Endodermal cell (in vitro differentiated cells): ENCODE results near the gene GSX2. TPM values are rescaled to one million over a fixed set of nuclear protein-coding genes. Genes with fewer than 3 reads are reported as not detected.

Source experiments
- DNase-seq: peaks from one replicate; pipeline ENCODE4 v3.0.0-alpha.2; 2017
- H3K27ac ChIP-seq: 2 replicates; pipeline ENCODE4 v1.5.1; 2013; ENCODE audit warnings: mild to moderate bottlenecking, low read depth, low read length, moderate library complexity
- H3K27me3 ChIP-seq: 2 replicates; pipeline ENCODE4 v1.6.1; 2013; ENCODE audit warnings: mild to moderate bottlenecking, low read length, moderate library complexity; ENCODE audit not compliant: insufficient read depth, control insufficient read depth, poor library complexity, severe bottlenecking
- H3K36me3 ChIP-seq: 2 replicates; pipeline ENCODE4 v1.7.0; 2013; ENCODE audit warnings: mild to moderate bottlenecking, low read length, moderate library complexity; ENCODE audit not compliant: control insufficient read depth, insufficient read depth
- H3K4me1 ChIP-seq: one replicate; pipeline ENCODE4 v1.7.0; 2013; ENCODE audit warnings: low read length; ENCODE audit not compliant: control insufficient read depth, insufficient read depth
- H3K4me3 ChIP-seq: 2 replicates; pipeline ENCODE4 v1.5.1; 2013; ENCODE audit warnings: mild to moderate bottlenecking, low read length, moderate library complexity
- H3K9ac ChIP-seq: 2 replicates; pipeline ENCODE4 v1.6.1; 2013; ENCODE audit warnings: mild to moderate bottlenecking, low read length, moderate library complexity; ENCODE audit not compliant: poor library complexity, severe bottlenecking; ENCODE audit errors: extremely low read depth
- H3K9me3 ChIP-seq: 2 replicates; pipeline ENCODE4 v1.6.1; 2013; ENCODE audit warnings: mild to moderate bottlenecking, low read length, moderate library complexity; ENCODE audit not compliant: control insufficient read depth
- H3K27ac Mint-ChIP-seq: 2 replicates; pipeline ENCODE4 v1.8.0; 2020; ENCODE audit warnings: mixed read lengths
- H3K27me3 Mint-ChIP-seq: 2 replicates; pipeline ENCODE4 v1.8.0; 2021; ENCODE audit warnings: mild to moderate bottlenecking, mixed read lengths; ENCODE audit not compliant: insufficient read depth
- H3K36me3 Mint-ChIP-seq: 2 replicates; pipeline ENCODE4 v1.8.0; 2020; ENCODE audit warnings: low read depth, mixed read lengths
- H3K4me1 Mint-ChIP-seq: 2 replicates; pipeline ENCODE4 v1.8.0; 2020; ENCODE audit warnings: mixed read lengths
- H3K4me3 Mint-ChIP-seq: 2 replicates; pipeline ENCODE4 v1.8.0; 2020; ENCODE audit warnings: mild to moderate bottlenecking, moderate library complexity, mixed read lengths
- H3K9me3 Mint-ChIP-seq: 2 replicates; pipeline ENCODE4 v1.8.0; 2020; ENCODE audit warnings: mild to moderate bottlenecking, mixed read lengths
- CTCF ChIP-seq: fragments of 200-600 bp; sonication (generic); conservative IDR thresholded peaks from 2 replicates; pipeline ENCODE4 v1.5.0; 2021; ENCODE audit warnings: antibody characterized with exemption, mild to moderate bottlenecking
- whole genome bisulfite sequencing, 2 experiments: methylation state at CpG; one replicate each; pipeline versions ENCODE4 v1.1.5 to v1.1.7; 2013; ENCODE audit warnings: missing lambda C conversion rate in 2 of 2, mixed read lengths in 1 of 2; ENCODE audit not compliant: insufficient coverage in 1 of 2, insufficient read length in 1 of 2; 5-methylcytosine and 5-hydroxymethylcytosine counted together
- total RNA-seq, 2 donors: library from RNA; stranded (reverse); fragmentation: NEBNext Ultra II Directional in 1 of 2; extraction: Animal tissue kit (Norgen Biotek cat#: 25700) in 1 of 2; gene quantifications; 2 replicates in 1 of 2; 3 replicates in 1 of 2; pipeline ENCODE4 v1.2.1, GENCODE V29; 2021

GSX2 gene
- total RNA-seq, 2 donors from 2014 or later = not detected

DNA sequence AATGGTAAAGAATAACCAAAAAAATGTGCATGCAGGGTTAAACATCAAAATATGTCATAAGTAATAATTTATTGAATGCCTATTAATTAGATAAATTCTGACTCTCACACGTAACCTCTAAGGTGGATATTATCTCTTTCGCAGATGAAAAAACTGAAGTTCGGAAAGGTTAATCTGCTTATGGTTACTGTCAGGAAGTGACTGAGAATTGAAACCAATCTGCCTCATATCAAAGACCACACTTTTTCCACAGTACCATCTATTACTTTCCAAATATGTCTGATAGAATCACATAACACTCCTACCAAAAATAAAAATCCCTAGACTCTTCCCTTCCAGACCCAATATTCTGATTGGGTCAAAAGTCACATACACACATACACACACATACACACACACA, 41.8 kb upstream of the GSX2 start:
- Histone ChIP-seq H3K27ac (no peak overlapping the region), H3K36me3 (no peaks in the 10 kb centered on the region), H3K9me3 (no peaks in the 10 kb centered on the region), H3K27me3 (no peaks in the 10 kb centered on the region), H3K9ac (no peak overlapping the region), H3K4me3 (no peak overlapping the region), H3K4me1 (peaks cover 3% of the 10 kb centered on the region)
- TF ChIP-seq CTCF = no peak
- no peaks in the 10 kb centered on the region for H3K36me3 Mint-ChIP-seq
- DNase-seq = no peak
- H3K27ac Mint-ChIP-seq = no peak overlapping the region
- H3K9me3 Mint-ChIP-seq = no peaks in the 10 kb centered on the region
- WGBS, 2 experiments = 98 to 100% methylated on average over 2 to 3 of the region's 3 CpGs
- H3K4me1 Mint-ChIP-seq = peaks cover 16% of the 10 kb centered on the region
- H3K27me3 Mint-ChIP-seq = no peaks in the 10 kb centered on the region
- H3K4me3 Mint-ChIP-seq = no peak overlapping the region

DNA sequence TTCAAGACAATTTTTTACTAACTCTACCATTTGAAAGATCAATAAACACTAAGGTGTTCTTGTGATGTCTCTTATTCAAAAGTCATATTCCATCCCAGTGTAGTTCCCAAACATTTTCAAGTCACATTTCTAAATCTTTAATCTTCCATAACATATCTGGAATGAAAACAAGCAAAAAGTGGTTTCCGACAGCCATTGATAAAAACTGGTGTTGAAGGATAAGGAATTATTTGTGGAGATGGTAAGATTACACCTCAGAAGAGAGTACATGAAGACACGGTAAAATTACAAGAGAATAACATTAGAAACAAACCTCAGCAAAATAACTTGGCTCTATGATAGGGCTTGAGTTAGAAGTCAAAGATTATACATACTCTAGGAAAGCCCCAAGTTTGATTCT, 39.8 kb upstream of the GSX2 start:
- Histone ChIP-seq H3K9ac (no peak overlapping the region), H3K4me3 (no peak overlapping the region), H3K36me3 (no peaks in the 10 kb centered on the region), H3K27me3 (no peaks in the 10 kb centered on the region), H3K4me1 (peaks cover 3% of the 10 kb centered on the region), H3K27ac (no peak overlapping the region), H3K9me3 (no peaks in the 10 kb centered on the region)
- H3K9me3 Mint-ChIP-seq = no peaks in the 10 kb centered on the region
- no peaks in the 10 kb centered on the region for H3K27me3 Mint-ChIP-seq
- TF ChIP-seq CTCF = no peak
- H3K27ac Mint-ChIP-seq = no peak overlapping the region
- peaks cover 23% of the 10 kb centered on the region for H3K4me1 Mint-ChIP-seq
- no peak for DNase-seq
- H3K4me3 Mint-ChIP-seq = no peak overlapping the region
- WGBS, 2 experiments = 50% methylated on average over 2 of the region's 2 CpGs; no CpG with 5 or more reads in 1 of the 2 experiments
- H3K36me3 Mint-ChIP-seq = no peaks in the 10 kb centered on the region

DNA sequence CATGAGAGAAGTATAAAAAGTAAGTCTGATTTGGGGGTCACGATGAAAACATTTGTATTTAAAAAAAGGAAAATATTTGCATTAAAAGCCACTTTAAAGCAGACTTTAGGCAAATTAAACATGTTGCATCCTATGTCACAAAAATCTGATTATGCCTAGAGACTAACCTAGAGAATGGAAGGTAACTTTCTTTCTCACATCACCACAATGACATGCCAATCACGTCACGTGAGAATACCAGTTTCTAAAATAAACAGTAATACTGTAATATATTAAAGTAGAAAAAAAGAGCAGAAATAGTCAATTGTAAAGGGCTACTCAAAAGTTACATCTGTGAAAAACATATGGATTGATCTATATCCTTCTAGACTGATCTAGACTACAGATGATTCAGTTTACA, 38.9 kb upstream of the GSX2 start:
- H3K9me3 ChIP-seq = no peaks in the 10 kb centered on the region
- no peaks in the 10 kb centered on the region for H3K36me3 Mint-ChIP-seq
- H3K4me3 ChIP-seq = peak overlapping the region; percentile 30
- H3K4me1 ChIP-seq = peaks cover 4% of the 10 kb centered on the region
- no peak for TF ChIP-seq CTCF
- no peaks in the 10 kb centered on the region for H3K27me3 ChIP-seq
- no peak overlapping the region for H3K9ac ChIP-seq
- no peak for DNase-seq
- no peak overlapping the region for H3K27ac Mint-ChIP-seq
- no peaks in the 10 kb centered on the region for H3K27me3 Mint-ChIP-seq
- 78% methylated on average over 1 of the region's 3 CpGs; no CpG with 5 or more reads in 1 of the 2 experiments for WGBS, 2 experiments
- peaks cover 33% of the 10 kb centered on the region for H3K4me1 Mint-ChIP-seq
- H3K4me3 Mint-ChIP-seq = no peak overlapping the region
- no peaks in the 10 kb centered on the region for H3K36me3 ChIP-seq
- no peaks in the 10 kb centered on the region for H3K9me3 Mint-ChIP-seq
- no peak overlapping the region for H3K27ac ChIP-seq
